GM23248 (cell line): ENCODE results near the gene BICDL2.

Source experiments
- EZH2 ChIP-seq: fragments of 200-600 bp; sonication (generic); IDR thresholded peaks from 2 replicates; pipeline ENCODE4 v1.6.1; 2018; ENCODE audit warnings: antibody characterized with exemption, mild to moderate bottlenecking; ENCODE audit not compliant: insufficient read depth, poor library complexity, severe bottlenecking
- EZH2phosphoT487 ChIP-seq: fragments of 200-600 bp; sonication (generic); IDR thresholded peaks from 2 replicates; pipeline ENCODE4 v1.6.1; 2018; ENCODE audit warnings: antibody characterized with exemption, moderate library complexity, mild to moderate bottlenecking, low read depth; ENCODE audit not compliant: insufficient read depth

- TF ChIP-seq EZH2phosphoT487 (no peak), EZH2 (no peak)
Observed at GRCh38 chr16:3017794-3018506, 18.8 kb downstream of the BICDL2 start, which contains the start of gene CLDN6.
